H1 (cell line): ENCODE measurements around the gene AGRP. TPM values are rescaled to one million over a fixed set of nuclear protein-coding genes. Genes with fewer than 3 reads are reported as not detected.

Source experiments
- BCL11A ChIP-seq, 2 experiments: IDR thresholded peaks; one replicate each; pipeline ENCODE4 v1.6.1; 2011; ENCODE audit warnings: low read depth in 2 of 2, low read length in 2 of 2, mild to moderate bottlenecking in 2 of 2
- JUN ChIP-seq: IDR thresholded peaks from 2 replicates; pipeline ENCODE4 v1.6.1; 2011; ENCODE audit warnings: low read depth, mild to moderate bottlenecking, improper control_type of control experiment, low read length
- KDM4A ChIP-seq: IDR thresholded peaks from one replicate; pipeline ENCODE4 v1.7.1; 2012; ENCODE audit warnings: low read depth, mild to moderate bottlenecking, moderate library complexity, low read length, inconsistent platforms; ENCODE audit not compliant: severe bottlenecking
- SAP30 ChIP-seq: fragments of 300-600 bp; sonication (generic); IDR thresholded peaks from 2 replicates; pipeline ENCODE4 v1.7.1; 2012; ENCODE audit warnings: low read length, moderate library complexity, mild to moderate bottlenecking, inconsistent platforms; ENCODE audit not compliant: insufficient read depth, insufficient replicate concordance
- SP1 ChIP-seq: IDR thresholded peaks from 2 replicates; pipeline ENCODE4 v1.6.1; 2011; ENCODE audit warnings: low read depth, low read length
- TAF7 ChIP-seq: optimal IDR thresholded peaks from 2 replicates; pipeline ENCODE3; 2011; ENCODE audit warnings: low read depth, mild to moderate bottlenecking, inconsistent platforms, low read length, moderate library complexity, borderline replicate concordance
- TBP ChIP-seq: IDR thresholded peaks from 2 replicates; pipeline ENCODE4 v1.6.1; 2011; ENCODE audit warnings: low read depth, low read length, improper control_type of control experiment
- polyA plus RNA-seq, 7 experiments: library from polyadenylated mRNA; depleted of rRNA in 3 of 7; stranded (reverse) in 5 of 7; unstranded in 2 of 7; fragments of >200 nt in 5 of 7; fragments of 200-250 nt in 2 of 7; gene quantifications; 1 replicate in 5 of 7; 2 replicates in 1 of 7; 4 replicates in 1 of 7; pipeline versions ENCODE4 v1.2.1 to v1.2.3, GENCODE V29; 2011 to 2013; ENCODE audit warnings: missing spikeins in 2 of 7, mixed read lengths in 2 of 7
- total RNA-seq: library from RNA; stranded (reverse); fragmentation: NEBNext Ultra II Directional; extraction: Animal tissue kit (Norgen Biotek cat#: 25700); gene quantifications from 2 replicates; pipeline ENCODE4 v1.2.1, GENCODE V29; 2021
- TF ChIP-seq, protein P1 (sequence below): IDR thresholded peaks from 2 replicates; pipeline ENCODE4 v1.6.1; 2012; ENCODE audit warnings: inconsistent platforms
- TF ChIP-seq, protein P2 (sequence below): IDR thresholded peaks from 2 replicates; pipeline ENCODE4 v1.6.1; 2012; ENCODE audit warnings: inconsistent platforms
- TF ChIP-seq, protein P3 (sequence below): IDR thresholded peaks from 2 replicates; pipeline ENCODE4 v1.6.1; 2012; ENCODE audit warnings: low read length, inconsistent platforms
- TF ChIP-seq, protein P4 (sequence below): IDR thresholded peaks from 2 replicates; pipeline ENCODE4 v1.6.1; 2011; ENCODE audit warnings: low read length, improper control_type of control experiment

The AGRP gene
- total and polyA plus RNA-seq, 2 of the 8 experiments (the other 6 are each of a cell fraction or from before 2014, with no cell fraction given), result not detected

DNA sequence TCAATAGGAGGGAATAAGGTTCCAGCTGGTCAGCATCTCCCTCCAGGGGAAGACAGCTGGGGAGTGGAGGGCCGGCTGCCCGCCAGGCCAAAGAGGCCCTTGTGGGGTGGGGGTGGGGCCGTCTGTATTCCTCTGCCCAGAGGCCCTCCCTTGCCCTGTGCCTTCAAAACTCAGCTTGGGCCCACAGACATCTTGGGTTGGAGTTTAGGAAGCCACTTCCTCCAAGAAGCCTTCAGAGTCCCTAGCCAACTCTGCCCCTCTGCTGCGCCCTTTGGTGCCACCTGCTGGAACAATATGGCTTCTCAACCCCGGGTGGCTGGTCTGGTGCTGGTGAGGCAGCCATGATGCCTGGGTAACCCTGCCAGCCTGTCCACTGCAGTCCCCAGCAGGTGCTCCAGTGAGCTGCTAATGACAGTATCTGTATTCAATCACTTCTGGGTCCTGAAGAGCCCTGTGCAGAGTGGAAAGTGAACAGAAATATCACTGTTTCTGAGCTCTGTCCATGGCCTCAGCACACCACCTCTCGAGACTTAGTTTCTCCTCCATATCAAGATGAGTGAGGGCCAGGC, 35.8 kb downstream of the AGRP start (continued):
- TF ChIP-seq, protein P1, sequence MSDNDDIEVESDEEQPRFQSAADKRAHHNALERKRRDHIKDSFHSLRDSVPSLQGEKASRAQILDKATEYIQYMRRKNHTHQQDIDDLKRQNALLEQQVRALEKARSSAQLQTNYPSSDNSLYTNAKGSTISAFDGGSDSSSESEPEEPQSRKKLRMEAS, result no peak
- TF ChIP-seq KDM4A (no peak), SP1 (no peak), SAP30 (no peak), BCL11A (IDR thresholded peaks at IDR 0.05; ENCODE audit: low read depth in 2 of 2, low read length in 2 of 2) (no peak), TAF7 (no peak), TBP (no peak), JUN (no peak)
- TF ChIP-seq, protein P2, sequence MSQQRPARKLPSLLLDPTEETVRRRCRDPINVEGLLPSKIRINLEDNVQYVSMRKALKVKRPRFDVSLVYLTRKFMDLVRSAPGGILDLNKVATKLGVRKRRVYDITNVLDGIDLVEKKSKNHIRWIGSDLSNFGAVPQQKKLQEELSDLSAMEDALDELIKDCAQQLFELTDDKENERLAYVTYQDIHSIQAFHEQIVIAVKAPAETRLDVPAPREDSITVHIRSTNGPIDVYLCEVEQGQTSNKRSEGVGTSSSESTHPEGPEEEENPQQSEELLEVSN, result no peak
- TF ChIP-seq, protein P3, sequence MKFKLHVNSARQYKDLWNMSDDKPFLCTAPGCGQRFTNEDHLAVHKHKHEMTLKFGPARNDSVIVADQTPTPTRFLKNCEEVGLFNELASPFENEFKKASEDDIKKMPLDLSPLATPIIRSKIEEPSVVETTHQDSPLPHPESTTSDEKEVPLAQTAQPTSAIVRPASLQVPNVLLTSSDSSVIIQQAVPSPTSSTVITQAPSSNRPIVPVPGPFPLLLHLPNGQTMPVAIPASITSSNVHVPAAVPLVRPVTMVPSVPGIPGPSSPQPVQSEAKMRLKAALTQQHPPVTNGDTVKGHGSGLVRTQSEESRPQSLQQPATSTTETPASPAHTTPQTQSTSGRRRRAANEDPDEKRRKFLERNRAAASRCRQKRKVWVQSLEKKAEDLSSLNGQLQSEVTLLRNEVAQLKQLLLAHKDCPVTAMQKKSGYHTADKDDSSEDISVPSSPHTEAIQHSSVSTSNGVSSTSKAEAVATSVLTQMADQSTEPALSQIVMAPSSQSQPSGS, result no peak
- TF ChIP-seq, protein P4, sequence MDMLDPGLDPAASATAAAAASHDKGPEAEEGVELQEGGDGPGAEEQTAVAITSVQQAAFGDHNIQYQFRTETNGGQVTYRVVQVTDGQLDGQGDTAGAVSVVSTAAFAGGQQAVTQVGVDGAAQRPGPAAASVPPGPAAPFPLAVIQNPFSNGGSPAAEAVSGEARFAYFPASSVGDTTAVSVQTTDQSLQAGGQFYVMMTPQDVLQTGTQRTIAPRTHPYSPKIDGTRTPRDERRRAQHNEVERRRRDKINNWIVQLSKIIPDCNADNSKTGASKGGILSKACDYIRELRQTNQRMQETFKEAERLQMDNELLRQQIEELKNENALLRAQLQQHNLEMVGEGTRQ, result no peak
- TF ChIP-seq, all 59 proteins: peak for 3
